ENCODE measurements around the gene POFUT2.

Gene POFUT2

DNA sequence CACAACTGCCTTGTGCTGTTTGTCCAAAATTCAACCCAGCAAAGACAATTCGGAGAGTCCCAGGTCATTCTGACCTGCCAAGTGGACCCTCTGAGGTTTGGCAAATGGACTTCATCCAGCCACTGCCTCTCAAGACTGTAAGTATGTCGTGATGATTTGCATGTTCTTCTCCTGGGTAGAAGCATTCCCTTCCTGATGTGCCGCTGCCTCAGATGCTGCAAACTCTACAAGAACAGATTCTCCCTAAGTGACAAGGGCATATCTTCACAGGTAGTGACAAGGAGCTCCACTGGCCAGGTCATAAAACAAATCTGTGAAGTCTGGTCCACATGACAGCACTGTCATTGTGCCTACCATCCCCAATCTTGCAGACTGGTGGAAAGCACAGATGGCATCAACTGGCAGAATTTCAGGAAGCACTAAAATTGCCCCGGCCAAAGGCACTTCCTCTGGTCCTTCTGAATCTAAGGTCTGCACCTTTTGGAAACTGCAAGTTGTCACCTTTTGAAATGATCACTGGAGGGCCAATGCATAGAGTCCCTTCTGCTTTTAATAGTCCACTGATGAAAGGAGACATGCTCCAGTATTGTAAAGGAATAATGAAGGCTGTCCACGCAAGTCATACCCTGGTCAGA lies 27.4 kb downstream of the POFUT2 start:
- no peak for DNase-seq

DNA sequence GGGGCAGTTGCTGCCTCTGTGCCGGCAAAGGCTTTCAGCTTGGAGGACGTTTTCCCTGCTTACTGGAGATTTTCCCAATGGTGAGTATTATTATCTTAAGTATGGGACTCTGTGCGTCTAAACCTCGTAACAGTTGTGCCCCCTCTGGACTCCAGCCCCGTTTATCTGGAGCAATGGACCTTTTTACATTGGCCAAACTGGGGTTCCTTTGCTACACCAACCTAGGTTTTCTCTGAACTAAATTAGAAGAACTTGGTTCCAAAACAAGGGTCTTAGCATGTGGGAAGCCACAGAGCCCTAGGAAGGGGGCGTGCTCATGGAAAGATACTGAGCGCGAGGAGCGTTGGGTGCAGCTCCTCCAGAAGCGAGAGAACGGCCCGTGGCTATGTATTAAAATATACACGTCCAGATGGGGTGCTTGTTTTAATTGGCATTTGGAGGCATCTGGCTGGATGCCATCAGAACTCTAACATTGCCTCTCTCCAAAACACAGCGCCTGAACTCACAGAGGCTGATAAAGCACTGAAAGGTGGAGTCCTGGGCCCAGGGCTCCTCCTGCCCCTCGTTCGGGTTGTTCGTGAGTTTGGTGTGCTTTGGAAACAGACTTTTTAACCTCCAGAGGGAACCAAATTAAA lies 28.4 kb downstream of the POFUT2 start:
- DNase-seq, result no peak

DNA sequence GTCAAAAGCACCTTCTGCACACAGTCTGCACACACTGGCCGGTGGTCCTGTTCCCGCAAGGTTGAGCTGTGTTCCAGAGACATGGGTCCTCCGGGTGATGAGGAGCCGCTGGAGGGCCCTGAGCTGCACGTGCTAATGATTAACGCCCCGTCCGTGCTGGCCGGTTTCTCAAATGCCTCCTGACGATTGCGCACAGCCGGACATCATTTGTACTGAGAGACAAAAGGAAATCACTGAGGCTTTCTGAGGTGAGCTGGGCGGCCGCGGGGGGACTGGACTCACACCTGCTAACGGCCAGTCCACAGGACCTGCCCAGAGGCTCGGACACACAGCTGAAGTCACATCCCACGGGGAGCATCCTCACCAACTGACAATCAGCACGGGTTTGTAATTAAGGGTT lies 29.2 kb downstream of the POFUT2 start:
- no peak for DNase-seq

DNA sequence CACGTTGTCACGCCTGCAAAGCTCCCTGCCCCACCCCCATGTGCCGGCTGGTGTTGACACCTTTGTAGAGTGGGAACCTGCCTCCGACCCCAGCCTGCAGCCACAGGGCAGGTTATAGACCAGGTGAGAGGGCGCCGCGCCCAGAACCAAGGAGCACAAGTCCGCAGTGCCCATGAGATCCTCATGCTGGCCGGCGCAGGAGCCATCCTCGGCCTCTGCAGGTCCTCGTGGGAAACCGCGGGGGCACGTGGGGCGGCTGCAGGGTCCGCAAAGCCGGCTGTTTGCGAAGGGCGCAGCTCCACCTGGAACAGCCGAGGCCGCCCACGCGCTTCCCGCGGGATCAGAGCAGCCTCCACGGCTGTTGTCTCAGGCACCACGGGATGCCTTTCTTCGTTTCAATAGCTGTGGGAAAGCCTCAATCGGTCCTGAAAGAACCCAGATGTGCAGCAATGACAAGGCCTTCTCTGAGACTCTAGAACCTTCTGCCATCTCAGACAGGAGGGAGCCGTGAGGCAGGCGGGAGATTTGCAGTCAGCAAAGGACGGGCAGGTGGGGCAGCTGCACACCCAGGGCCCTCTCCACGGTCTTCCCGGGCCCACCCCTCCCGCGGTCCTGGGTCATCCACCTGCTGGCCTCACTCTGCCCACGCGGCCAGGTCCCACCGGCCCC lies 29.9 kb downstream of the POFUT2 start:
- DNase-seq, result no peak

DNA sequence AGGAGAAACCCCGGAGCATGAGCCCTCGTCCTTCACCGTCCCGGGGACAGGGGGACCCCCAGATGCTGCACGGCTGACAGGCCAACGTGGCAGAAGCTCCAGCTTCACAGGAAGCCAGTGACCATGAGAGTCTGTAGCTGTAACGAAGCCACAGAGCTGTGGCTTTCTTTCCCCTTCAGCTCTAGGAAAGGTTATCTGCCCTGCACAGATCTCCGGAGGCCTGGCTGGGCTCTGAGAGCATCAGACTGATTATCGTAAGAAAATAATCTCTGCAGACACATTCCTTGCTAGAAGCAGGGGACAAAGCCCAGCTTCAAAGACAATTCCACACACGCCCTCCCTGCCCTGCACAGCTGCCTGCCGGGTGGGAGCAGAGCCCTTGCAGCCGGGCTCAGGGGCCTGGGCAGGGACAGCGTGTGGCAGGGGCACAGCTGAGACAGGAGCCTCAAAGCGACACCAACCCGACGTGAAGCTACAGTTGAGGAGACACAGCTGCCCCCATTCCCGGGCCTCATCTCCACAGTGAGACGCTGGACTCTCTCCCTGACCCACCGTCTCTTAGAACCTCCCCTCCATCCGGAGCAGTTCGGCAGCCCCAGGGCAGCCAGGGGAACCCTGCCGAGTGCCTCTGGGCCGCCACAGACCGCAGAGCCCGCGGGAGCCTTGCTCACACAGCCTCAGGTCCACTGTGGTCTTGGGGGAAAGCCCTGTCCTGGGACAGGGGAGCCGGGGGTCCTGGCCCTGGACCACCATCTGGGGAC lies 30.6 kb downstream of the POFUT2 start:
- DNase-seq, result no peak

DNA sequence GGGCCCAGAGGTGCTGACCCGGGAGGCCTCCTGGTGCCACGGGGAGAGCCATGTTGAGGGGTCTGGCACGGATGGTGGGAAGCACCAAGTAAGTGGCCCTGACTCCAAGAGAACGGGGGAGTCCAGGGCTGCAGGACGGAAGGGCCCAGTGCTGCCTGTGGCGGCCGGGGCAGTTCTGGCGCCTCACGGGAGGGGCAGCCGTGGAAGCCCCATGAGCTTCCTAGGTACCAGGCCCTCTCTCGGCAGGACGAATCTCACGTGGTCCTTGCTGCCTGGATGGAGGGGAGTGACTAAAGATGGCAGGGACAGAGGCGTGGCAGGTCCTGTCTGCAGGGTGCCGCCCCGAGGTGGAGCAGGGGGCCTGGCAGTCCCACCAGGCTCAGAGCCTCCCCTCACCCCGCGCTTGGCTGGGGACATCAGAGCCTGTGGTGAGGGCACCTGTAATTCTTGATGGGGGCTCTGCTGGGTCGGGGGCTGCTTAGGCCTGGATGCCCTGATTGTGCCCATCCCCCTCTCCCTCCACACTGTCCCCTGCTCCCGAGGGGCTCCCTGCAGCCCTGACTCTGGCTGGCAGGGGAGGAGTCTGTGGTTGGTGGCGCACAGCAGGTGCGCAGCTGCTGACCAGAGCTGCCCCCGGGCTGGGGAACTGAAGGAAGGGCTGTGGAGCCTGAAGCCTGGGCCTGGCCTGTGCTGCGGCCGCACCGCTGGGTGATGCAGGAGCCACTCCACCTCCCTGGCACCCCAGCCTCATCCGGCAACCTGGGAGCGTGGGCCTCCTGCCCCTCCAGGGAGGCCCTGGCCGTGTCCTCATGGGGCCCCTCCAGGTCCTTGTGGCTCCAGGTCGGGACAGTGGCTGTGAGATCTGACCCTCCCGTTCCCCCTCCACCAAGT lies 31.4 kb downstream of the POFUT2 start:
- DNase-seq, result no peak

DNA sequence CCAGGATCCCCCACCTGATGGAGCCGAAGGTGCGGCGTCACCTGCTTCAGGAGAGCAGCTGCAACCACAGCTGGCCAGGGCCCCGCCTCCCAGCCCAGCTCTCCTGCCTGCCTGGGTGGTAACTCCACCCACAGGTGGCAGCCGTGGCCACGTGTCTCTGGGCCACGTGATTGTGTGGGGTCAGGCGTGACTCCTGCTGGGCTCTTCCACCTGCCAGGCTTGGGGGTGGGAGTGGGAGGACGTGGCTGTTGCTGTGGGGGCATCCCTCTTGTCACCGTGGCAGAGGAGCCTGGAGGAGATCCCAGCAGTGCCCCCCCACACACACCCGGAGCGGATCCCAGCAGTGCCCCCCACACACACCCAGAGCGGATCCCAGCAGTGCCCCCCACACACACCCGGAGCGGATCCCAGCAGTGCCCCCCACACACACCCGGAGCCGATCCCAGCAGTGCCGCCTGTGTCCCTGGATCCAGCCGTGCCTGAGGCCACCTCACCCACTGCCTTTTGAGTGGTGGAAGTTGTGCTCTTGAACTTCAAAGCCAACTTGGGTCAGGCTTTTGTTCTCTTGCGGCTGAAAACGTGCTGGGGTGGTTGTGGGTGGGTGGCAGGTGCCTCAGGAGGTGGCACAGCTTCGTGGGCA lies 32.2 kb downstream of the POFUT2 start:
- DNase-seq, result no peak

DNA sequence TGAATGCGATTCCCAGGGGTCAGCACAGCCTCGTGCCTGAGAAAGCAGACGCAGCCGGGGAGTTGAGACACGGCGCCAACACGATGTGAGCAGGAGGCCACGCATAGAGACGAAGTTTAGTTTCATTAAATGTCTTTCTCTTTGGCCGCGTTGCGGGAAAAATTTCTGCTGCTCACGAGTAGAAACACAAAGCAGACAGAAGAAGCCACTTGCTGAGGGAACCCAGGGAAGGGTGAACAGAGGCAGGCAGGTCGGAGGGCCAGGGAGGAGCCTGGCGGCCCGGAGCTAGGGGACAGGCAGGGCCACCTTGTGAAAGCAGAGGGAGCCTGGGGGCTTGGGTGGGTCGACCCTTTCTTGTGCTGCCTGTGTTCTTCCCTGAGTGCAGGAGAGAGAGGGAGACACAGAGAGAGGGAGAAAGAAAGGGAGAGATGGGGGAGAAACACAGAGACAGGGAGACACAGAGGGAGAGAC lies 33.2 kb downstream of the POFUT2 start:
- no peak for DNase-seq

DNA sequence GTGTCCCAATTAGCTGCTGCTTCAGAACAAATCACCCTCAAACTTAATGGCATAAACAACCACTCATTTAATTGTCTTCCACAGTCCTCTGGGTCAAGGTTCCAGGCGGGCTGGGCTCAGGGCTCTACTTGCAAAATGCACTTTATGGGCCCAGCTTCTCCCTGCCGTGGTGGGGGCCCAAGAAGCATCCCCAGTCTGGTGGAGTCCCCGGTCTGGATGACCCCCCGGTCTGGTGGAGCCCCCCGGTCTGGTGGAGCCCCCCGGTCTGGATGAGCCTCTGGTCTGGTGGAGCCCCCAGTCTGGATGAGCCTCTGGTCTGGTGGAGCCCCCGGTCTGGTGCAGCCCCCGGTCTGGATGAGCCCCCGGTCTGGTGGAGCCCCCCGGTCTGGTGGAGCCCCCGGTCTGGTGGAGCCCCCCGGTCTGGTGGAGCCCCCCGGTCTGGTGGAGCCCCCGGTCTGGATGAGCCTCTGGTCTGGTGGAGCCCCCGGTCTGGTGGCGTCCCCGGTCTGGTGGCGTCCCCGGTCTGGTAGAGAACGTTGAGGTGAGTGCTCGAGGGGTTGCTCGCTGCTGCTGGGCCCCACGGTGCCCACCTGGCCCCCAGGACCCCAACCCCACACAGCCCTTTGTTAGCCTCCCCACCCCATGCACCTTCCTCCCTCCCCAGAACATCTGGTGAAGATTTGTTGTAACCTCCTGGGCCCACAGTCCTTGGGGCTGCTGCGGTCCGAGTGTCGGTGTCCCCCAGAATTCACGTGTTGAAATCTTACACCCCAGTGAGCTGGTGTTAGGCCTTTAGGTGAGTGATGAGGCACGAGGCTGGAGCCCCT lies 33.8 kb downstream of the POFUT2 start:
- no peak for DNase-seq

DNA sequence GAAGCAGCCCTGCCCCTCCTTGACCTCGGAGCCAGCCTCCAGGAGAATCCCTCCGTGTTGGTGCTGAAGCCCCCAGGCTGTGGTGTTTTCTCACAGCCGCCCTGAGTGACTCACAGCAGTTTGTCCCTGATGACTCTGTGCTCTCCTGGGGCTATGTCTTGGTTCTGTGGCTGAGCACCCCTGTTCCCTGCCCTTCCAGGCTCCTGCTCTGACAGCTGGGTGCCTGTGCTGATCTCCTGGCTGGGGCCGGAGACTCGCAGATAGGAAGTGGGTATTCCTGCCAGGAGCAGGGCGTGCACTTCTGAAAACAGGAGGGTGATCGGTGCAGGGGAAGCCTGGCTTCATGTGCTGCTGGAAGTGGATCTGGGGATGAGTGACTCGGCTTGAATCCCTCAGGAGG lies 34.5 kb downstream of the POFUT2 start:
- no peak for DNase-seq

DNA sequence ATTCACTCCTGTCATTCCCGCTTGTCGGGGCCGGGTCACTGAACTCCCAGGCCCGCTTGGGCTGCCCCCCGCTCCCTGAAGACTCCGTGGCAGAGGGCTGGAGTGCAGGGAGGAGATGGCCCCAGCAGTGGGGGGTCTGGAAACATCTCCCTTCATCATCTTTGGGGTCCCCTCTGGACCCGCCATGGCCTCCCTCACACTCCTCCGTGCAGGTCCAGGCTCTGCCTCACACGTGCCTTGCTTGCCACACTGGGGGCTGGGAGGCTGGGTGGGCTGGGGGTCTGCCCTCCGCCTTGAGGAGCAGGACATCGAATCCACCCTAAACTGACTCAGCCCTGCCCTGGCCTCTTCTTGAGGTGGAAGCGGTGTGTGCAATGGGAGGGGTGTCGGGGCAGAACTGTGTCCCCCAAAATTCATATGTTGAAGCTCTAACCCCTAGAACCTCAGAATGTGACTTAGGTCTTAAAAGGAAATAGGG lies 35.2 kb downstream of the POFUT2 start:
- no peak for DNase-seq

DNA sequence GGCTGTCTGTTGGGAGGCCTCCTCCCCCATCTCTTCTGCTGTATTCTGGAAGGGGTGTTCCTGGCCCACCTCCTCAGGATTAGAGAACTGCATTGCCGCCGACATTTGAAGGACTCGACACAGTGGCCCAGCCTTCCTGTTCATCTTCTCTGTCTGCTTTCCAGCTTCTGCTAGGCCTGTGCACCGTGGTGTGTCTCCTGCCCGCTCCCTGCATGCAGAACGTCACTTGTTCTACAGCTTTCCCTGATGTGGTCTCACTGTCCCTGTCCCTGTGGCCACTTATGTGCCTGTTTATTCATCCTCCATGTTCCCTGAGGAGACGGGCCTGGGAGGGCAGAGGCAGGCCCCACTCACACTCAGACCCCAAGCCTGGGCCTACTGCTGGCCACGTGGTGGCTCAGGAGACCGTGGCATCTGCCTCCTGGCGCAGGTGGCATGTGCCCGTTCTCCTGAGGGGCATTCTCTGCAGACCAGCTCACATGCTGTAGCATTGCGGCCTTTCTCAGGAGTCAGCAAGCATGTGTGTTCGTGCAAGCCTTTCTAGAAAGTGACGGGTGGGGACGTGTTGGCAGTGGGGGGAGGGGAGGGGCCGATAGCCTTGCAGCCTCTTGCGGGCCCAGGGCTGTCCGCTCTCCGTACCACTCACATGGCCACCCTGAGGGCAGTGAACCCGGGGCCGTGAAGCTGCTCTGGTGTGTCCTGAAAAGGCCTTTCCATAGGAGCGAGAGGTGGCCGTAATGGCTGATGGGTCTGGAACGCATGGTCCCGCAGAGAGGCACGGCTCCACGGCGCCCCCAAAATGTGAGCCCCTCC lies 35.9 kb downstream of the POFUT2 start:
- no peak for DNase-seq

DNA sequence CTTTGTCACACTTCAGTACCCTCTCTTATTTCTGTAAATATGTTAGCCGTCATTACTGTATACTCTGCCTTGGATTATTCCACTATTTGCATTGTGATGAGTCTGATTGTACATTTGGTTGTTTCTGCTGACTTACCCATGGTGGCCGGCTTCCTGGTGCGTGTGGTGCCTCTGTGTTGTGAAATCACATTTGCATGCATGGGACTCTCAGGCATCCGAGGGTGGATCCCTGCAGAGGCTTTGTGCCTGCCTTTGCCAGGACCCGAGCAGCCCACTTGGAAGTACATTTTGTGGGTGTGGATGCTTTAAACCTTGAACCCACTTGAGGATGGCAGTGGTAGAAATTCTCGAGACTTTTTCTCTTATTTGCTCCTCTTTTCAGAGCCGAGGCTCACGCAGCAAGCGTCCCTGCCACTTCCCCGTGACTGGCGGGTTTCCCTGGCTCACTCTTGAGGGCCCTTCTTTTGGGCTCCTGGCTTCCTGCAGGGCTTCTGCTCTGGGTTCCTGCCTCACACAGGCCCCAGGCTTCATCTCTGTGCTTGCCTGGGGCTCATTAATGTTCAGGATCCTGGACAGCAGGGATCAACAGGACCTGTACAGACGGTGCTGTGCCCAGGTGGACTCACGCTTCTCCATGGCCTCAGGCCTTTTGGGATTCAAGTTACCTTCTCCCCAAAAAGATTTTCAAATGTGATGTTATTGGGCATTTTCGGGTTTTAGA lies 36.6 kb downstream of the POFUT2 start:
- no peak for DNase-seq

DNA sequence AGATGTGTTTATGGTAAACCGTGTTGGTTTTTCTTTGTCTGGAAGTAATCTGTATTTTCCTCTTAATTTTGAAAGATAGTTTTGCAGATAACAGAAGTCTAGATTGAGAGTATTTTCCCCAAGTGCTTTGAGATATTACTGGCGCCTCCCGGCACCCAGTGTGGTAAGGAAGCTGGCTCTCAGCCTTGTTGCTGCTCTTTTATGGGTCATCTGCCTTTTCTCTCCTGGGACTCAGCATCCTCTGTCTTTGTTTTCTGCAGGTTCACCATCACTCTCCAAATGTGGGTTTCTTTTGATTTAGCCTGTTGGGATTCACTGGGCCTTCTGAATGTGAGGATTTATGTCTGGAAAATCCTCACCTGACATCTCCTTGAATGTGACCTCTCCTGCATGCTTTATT lies 37.4 kb downstream of the POFUT2 start:
- no peak for DNase-seq

DNA sequence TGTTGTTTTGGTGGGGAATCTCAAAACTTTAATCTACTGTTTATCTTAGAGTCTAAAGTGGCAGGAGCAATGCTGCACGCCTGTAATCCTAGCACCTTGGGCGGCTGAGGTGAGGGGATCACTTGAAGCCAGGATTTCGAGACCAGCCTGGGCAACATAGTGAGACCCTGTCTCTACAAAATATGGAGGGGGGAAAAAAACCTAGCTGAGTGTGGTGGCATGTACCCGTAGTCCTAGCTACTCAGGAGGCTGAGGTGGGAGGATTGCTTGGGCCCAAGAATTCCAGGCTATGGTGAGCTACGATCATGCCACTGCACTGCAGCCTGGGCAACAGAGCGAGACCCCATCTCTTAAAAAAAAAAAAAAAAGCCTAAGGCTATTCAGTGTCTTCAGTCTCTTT lies 38.1 kb downstream of the POFUT2 start:
- DNase-seq, result no peak

DNA sequence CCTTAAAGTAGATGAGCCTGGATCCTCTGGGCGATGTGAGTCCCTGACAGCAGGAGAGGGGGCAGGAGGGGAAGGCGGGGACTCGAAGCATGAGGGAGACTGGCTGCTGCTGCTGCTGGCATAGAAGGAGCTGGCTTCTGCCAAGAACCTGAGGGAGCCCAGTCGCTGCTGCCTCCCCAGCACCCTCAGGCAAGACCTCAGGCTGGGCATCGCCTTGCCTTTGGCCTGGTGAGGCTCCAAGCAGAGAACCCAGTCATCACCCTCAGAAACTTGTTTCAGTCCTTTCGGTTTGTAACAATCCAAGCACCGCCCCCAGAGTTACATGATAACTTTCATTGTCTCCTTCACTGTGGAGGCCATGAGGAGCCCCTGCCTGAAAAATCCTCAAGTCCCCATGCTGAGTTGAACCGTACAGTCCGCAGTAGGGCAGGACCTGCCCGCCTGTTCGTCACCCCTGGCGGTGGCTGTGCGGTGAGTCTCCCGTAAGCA lies 38.8 kb downstream of the POFUT2 start:
- DNase-seq, result no peak

DNA sequence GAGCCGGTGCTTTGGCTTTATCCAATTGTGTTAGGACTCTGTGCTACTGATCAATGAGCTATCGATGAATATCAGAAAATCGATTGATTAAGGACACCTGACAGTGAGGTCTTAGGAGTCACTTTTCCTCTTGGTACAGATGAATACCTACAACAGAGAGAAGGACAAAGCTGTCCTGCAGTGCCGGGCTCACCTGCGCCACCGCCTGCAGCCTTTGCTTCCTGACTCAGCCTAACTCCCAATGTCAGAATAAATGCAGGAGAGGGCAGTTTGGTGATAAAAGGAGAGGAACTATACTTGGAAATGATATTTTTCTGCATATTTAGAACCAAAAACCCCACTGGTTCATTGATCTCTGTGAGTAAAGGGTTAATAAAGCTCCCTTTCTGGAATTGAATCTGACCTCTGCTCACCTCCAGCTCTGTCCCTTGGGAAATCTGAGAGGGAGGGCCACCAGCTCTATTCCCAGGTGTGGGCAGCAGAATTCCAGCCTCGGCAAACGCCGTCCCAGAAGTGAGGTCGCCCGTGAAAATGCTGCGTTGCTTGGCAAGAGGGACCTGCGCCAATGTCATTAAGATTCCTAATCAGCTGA lies 39.3 kb downstream of the POFUT2 start:
- no peak for DNase-seq

DNA sequence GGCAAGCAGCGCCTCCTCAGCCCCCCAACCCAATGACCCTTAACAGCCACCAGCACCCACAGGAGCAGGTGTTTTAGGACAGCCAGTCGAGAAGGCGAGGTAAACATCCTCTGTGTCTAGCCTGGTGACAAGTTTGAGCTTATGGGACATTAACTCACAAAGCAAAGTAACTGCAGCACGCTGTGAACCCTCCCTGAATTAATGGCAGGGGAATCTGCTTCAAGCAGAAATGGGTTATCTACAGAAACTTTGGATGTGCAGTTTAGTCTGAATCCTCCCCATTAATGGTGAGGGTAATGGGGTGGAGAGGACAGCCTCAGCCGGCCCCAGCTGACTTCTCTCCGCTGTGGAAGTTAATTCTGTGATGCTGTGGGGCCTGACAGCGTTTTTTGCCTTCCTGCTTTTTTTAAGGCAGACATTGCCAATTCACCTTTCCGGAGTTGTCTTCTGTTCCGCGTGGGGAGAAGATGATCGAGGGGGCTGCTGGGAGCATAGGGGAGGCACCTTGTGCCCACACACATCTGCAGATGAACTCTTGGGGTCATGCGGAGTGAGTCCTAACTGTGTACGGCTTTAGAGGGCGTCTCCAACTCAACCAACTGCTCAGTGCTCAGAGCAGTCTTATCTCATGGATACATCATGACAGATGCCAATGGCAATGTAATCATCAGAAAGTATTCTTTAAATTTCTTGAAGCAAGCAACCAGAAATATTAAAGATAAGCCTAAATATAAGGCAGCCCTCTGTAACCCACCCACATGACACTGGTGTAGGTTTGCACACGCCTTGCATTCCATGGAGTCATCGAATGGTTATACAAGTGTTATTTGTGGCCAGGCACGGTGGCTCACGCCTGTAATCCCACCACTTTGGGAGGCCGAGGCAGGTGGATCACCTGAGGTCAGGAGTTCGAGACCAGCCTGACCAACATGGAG lies 41.0 kb downstream of the POFUT2 start:
- no peak for DNase-seq
